GM18867 (cell line): Measurements from ENCODE around the gene LEFTY1.
A peak's percentile ranks its signal among the peaks of the same experiment; 100 is the strongest.

Source experiments
- ATAC-seq: cut with Tn5 transposase; IDR thresholded peaks from one replicate; pipeline ENCODE4 v1.9.1; 2021; ENCODE audit warnings: mild to moderate bottlenecking, moderate library complexity; ENCODE audit not compliant: unreplicated experiment

The LEFTY1 gene

GRCh38 chr1:225917101-225917500 lies 28.2 kb upstream of the LEFTY1 start:
- no peak for ATAC-seq

- ATAC-seq = no peak
Observed at GRCh38 chr1:225915538-225915991, 26.6 kb upstream of the LEFTY1 start.

- no peak for ATAC-seq
Observed at GRCh38 chr1:225914947-225915346, 26.0 kb upstream of the LEFTY1 start.

GRCh38 chr1:225914391-225914790 lies 25.4 kb upstream of the LEFTY1 start:
- no peak for ATAC-seq

GRCh38 chr1:225911191-225912130 lies 22.5 kb upstream of the LEFTY1 start:
- ATAC-seq = peak; percentile 77

GRCh38 chr1:225909477-225909876 lies 20.5 kb upstream of the LEFTY1 start:
- no peak for ATAC-seq

GRCh38 chr1:225908773-225909172 lies 19.8 kb upstream of the LEFTY1 start:
- no peak for ATAC-seq

- ATAC-seq = no peak
Observed at GRCh38 chr1:225908013-225908640, 19.2 kb upstream of the LEFTY1 start.

- ATAC-seq = no peak
Observed at GRCh38 chr1:225907341-225907740, 18.4 kb upstream of the LEFTY1 start.

- no peak for ATAC-seq
Observed at GRCh38 chr1:225906467-225906866, 17.5 kb upstream of the LEFTY1 start.

- ATAC-seq = no peak
Observed at GRCh38 chr1:225903623-225904022, 14.7 kb upstream of the LEFTY1 start.

- ATAC-seq = no peak
Observed at GRCh38 chr1:225899044-225899925, 10.3 kb upstream of the LEFTY1 start.

GRCh38 chr1:225897595-225898514 lies 8.9 kb upstream of the LEFTY1 start:
- no peak for ATAC-seq

GRCh38 chr1:225896937-225897549 lies 8.1 kb upstream of the LEFTY1 start:
- ATAC-seq = peak; percentile 100

- ATAC-seq = no peak
Observed at GRCh38 chr1:225896494-225896893, 7.5 kb upstream of the LEFTY1 start.

GRCh38 chr1:225892307-225892706 lies 3.4 kb upstream of the LEFTY1 start:
- no peak for ATAC-seq

GRCh38 chr1:225891229-225891972 lies 2.5 kb upstream of the LEFTY1 start:
- no peak for ATAC-seq

- no peak for ATAC-seq
Observed at GRCh38 chr1:225890346-225891228, 1.6 kb upstream of the LEFTY1 start.
